ENCODE results near the gene PTS. TPM values are rescaled to one million over a fixed set of nuclear protein-coding genes. Genes with fewer than 3 reads are reported as not detected.

The PTS gene
- total RNA-seq, 1 donor from 2014 or later, result 31.4 TPM

GRCh38 chr11:112216561-112217105, 9.6 kb upstream of the PTS start:
- intact Hi-C loops (cut with DNase I), result no loop called here
- DNase-seq (ENCODE audit: missing footprints) (no peak), ATAC-seq (no peak)

GRCh38 chr11:112219476-112220232, 6.6 kb upstream of the PTS start:
- intact Hi-C loops (cut with DNase I), result loop anchor here (1.0 kb wide), 1 partner anchor 61 kb away; no protein-coding TSS in a partner anchor
- no peak for DNase-seq (ENCODE audit: missing footprints)
- ATAC-seq, result peak; percentile 86

- ATAC-seq, result no peak
- no peak for DNase-seq (ENCODE audit: missing footprints)
- intact Hi-C loops (cut with DNase I), result no loop called here
Observed at GRCh38 chr11:112221274-112221835, 4.9 kb upstream of the PTS start.

GRCh38 chr11:112222303-112222702, 3.9 kb upstream of the PTS start:
- ATAC-seq (no peak), DNase-seq (ENCODE audit: missing footprints) (no peak)
- intact Hi-C loops (cut with DNase I), result no loop called here

- intact Hi-C loops (cut with DNase I), result no loop called here
- DNase-seq (ENCODE audit: missing footprints), result no peak
- no peak for ATAC-seq
Observed at GRCh38 chr11:112223121-112223520, 3.1 kb upstream of the PTS start.

- DNase-seq (ENCODE audit: missing footprints), result no peak
- intact Hi-C loops (cut with DNase I), result no loop called here
- ATAC-seq, result no peak
Observed at GRCh38 chr11:112223754-112224532, 2.3 kb upstream of the PTS start.

GRCh38 chr11:112225753-112226061, 521 bp upstream of the PTS start:
- ATAC-seq, result peak; percentile 60
- no peak for DNase-seq (ENCODE audit: missing footprints)
- intact Hi-C loops (cut with DNase I), result no loop called here

- intact Hi-C loops (cut with DNase I), result no loop called here
- DNase-seq (ENCODE audit: missing footprints) (no peak), ATAC-seq (peak; percentile 35)
Observed at GRCh38 chr11:112226831-112227401, 688 bp downstream of the PTS start.

GRCh38 chr11:112227471-112227870, 1.2 kb downstream of the PTS start:
- no peak for ATAC-seq
- DNase-seq (ENCODE audit: missing footprints), result no peak

GRCh38 chr11:112228706-112229105, 2.5 kb downstream of the PTS start:
- no peak for ATAC-seq
- no peak for DNase-seq (ENCODE audit: missing footprints)
- intact Hi-C loops (cut with DNase I), result no loop called here

More at GRCh38 chr11:112227471-112227870, 1.2 kb downstream of the PTS start:
- intact Hi-C loops (cut with DNase I), result no loop called here

- intact Hi-C loops (cut with DNase I), result no loop called here
- ATAC-seq, result no peak
- no peak for DNase-seq (ENCODE audit: missing footprints)
Observed at GRCh38 chr11:112229159-112229558, 2.9 kb downstream of the PTS start.

- DNase-seq (ENCODE audit: missing footprints) (no peak), ATAC-seq (no peak)
- intact Hi-C loops (cut with DNase I), result no loop called here
Observed at GRCh38 chr11:112229746-112230433, 3.7 kb downstream of the PTS start.

- intact Hi-C loops (cut with DNase I), result no loop called here
- no peak for ATAC-seq
- DNase-seq (ENCODE audit: missing footprints), result no peak
Observed at GRCh38 chr11:112231952-112232351, 5.7 kb downstream of the PTS start.

GRCh38 chr11:112235750-112236390, 9.6 kb downstream of the PTS start:
- intact Hi-C loops (cut with DNase I), result no loop called here
- DNase-seq (ENCODE audit: missing footprints) (no peak), ATAC-seq (no peak)

GRCh38 chr11:112237451-112237850, 11.2 kb downstream of the PTS start:
- ATAC-seq (no peak), DNase-seq (ENCODE audit: missing footprints) (no peak)
- intact Hi-C loops (cut with DNase I), result no loop called here

- ATAC-seq, result no peak
- intact Hi-C loops (cut with DNase I), result no loop called here
- no peak for DNase-seq (ENCODE audit: missing footprints)
Observed at GRCh38 chr11:112238041-112238440, 11.8 kb downstream of the PTS start.

- DNase-seq (ENCODE audit: missing footprints) (no peak), ATAC-seq (peak; percentile 62)
- intact Hi-C loops (cut with DNase I), result no loop called here
Observed at GRCh38 chr11:112241486-112241885, 15.3 kb downstream of the PTS start.

- DNase-seq (ENCODE audit: missing footprints) (no peak), ATAC-seq (no peak)
- intact Hi-C loops (cut with DNase I), result no loop called here
Observed at GRCh38 chr11:112247201-112247600, 21.0 kb downstream of the PTS start.

All from Right ventricle myocardium inferior (tissue), 1 donor.